HepG2 (cell line): ENCODE data around the gene DENND10. TPM values are rescaled to one million over a fixed set of nuclear protein-coding genes. Genes with fewer than 3 reads are reported as not detected.

Source experiments
- DR1 ChIP-seq: sonication (generic); formaldehyde crosslinking; IDR thresholded peaks from 2 replicates; pipeline ENCODE4 v1.8.0; 2021; ENCODE audit warnings: mild to moderate bottlenecking, missing genetic modification reagents, inconsistent platforms
- PHF5A ChIP-seq: IDR thresholded peaks from one replicate; pipeline ENCODE4 v1.6.1; 2018; ENCODE audit warnings: low read depth, missing genetic modification reagents; ENCODE audit not compliant: unreplicated experiment
- TEAD3 ChIP-seq: optimal IDR thresholded peaks from 2 replicates; pipeline ENCODE3; 2016; ENCODE audit warnings: borderline replicate concordance
- ZNF296 ChIP-seq: sonication (generic); formaldehyde crosslinking; conservative IDR thresholded peaks from 2 replicates; pipeline ENCODE4 v1.5.0; 2020; ENCODE audit warnings: mild to moderate bottlenecking, missing genetic modification reagents
- ZNF547 ChIP-seq: sonication (generic); formaldehyde crosslinking; IDR thresholded peaks from 2 replicates; pipeline ENCODE4 v1.5.1; 2020; ENCODE audit warnings: mild to moderate bottlenecking, missing genetic modification reagents
- ZNF713 ChIP-seq: sonication (generic); formaldehyde crosslinking; IDR thresholded peaks from 2 replicates; pipeline ENCODE4 v1.4.0; 2020; ENCODE audit warnings: mild to moderate bottlenecking, missing genetic modification reagents
- polyA plus RNA-seq, 8 experiments: library from polyadenylated mRNA; depleted of rRNA in 3 of 8; stranded (reverse) in 7 of 8; unstranded in 1 of 8; fragments of >200 nt; fragmentation: Illumina TruSeq in 4 of 8; extraction: Trizol in 4 of 8; gene quantifications; 2 replicates each; pipeline versions ENCODE4 v1.2.1 to v1.2.3, GENCODE V29; 2011 to 2016; ENCODE audit warnings: low read depth in 4 of 8, missing spikeins in 1 of 8, mixed read lengths in 1 of 8; ENCODE audit not compliant: insufficient read depth in 1 of 8
- total RNA-seq, 5 experiments: library from RNA; depleted of rRNA; stranded (reverse); fragments of >200 nt; fragmentation: Illumina TruSeq; extraction: Trizol; gene quantifications; 2 replicates each; pipeline ENCODE4 v1.2.3, GENCODE V29; 2016; ENCODE audit warnings: low read depth in 1 of 5
- TF ChIP-seq, protein P1 (sequence below): sonication (generic); formaldehyde crosslinking; IDR thresholded peaks from 2 replicates; pipeline ENCODE4 v1.4.0; 2020; ENCODE audit warnings: mild to moderate bottlenecking, missing genetic modification reagents, borderline replicate concordance
- TF ChIP-seq, protein P2 (sequence below): sonication (generic); formaldehyde crosslinking; IDR thresholded peaks from 2 replicates; pipeline ENCODE4 v1.8.0; 2022; ENCODE audit warnings: mild to moderate bottlenecking, missing genetic modification reagents, moderate library complexity
- TF ChIP-seq, protein P3 (sequence below): sonication (generic); formaldehyde crosslinking; IDR thresholded peaks from 2 replicates; pipeline ENCODE4 v1.5.1; 2020; ENCODE audit warnings: mild to moderate bottlenecking, missing genetic modification reagents
- TF ChIP-seq, protein P4 (sequence below), 2 experiments: fragments of 450-650 bp in 1 of 2; sonication (generic) in 1 of 2; formaldehyde crosslinking in 1 of 2; IDR thresholded peaks; 2 replicates each; pipeline versions ENCODE4 v1.6.1 to v1.8.0; 2016 to 2022; ENCODE audit warnings: antibody characterized with exemption in 1 of 2, mild to moderate bottlenecking in 1 of 2, missing genetic modification reagents in 1 of 2

DENND10 gene
- total and polyA plus RNA-seq, 2 of the 13 experiments (the other 11 are each of a cell fraction or from before 2014, with no cell fraction given), result 43.7 to 78.8 TPM

DNA sequence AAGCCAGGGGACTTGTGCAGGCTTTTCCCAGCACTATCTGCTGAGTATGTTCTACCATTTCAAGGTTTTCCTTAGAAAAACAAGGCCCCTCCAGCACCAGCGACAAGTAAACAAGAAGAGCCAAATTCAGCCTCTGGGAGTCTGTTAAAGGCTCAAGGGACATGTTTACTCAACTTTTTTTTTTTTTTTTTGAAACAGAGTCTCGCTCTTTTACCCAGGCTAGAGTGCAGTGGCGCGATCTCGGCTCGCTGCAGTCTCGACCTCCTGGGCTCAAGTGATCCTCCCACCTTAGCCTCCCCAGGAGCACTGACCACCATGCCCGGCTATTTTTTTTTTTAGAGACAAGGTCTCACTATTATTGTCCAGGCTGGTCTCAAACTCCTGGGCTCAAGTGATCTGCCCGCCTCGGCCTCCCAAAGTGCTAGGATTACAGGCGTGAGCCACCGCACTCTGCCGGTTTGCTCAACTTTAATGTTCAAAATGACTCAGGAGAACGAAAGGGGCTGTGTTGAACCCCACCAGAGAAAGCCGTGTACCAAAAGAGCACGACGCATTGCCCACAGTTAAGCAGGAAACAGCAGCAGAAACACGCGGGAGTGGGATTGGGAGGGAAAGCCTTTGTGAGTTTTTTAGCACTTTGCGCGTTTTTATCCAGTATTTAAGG lies 73.9 kb downstream of the DENND10 start (continued):
- TF ChIP-seq, protein P1, sequence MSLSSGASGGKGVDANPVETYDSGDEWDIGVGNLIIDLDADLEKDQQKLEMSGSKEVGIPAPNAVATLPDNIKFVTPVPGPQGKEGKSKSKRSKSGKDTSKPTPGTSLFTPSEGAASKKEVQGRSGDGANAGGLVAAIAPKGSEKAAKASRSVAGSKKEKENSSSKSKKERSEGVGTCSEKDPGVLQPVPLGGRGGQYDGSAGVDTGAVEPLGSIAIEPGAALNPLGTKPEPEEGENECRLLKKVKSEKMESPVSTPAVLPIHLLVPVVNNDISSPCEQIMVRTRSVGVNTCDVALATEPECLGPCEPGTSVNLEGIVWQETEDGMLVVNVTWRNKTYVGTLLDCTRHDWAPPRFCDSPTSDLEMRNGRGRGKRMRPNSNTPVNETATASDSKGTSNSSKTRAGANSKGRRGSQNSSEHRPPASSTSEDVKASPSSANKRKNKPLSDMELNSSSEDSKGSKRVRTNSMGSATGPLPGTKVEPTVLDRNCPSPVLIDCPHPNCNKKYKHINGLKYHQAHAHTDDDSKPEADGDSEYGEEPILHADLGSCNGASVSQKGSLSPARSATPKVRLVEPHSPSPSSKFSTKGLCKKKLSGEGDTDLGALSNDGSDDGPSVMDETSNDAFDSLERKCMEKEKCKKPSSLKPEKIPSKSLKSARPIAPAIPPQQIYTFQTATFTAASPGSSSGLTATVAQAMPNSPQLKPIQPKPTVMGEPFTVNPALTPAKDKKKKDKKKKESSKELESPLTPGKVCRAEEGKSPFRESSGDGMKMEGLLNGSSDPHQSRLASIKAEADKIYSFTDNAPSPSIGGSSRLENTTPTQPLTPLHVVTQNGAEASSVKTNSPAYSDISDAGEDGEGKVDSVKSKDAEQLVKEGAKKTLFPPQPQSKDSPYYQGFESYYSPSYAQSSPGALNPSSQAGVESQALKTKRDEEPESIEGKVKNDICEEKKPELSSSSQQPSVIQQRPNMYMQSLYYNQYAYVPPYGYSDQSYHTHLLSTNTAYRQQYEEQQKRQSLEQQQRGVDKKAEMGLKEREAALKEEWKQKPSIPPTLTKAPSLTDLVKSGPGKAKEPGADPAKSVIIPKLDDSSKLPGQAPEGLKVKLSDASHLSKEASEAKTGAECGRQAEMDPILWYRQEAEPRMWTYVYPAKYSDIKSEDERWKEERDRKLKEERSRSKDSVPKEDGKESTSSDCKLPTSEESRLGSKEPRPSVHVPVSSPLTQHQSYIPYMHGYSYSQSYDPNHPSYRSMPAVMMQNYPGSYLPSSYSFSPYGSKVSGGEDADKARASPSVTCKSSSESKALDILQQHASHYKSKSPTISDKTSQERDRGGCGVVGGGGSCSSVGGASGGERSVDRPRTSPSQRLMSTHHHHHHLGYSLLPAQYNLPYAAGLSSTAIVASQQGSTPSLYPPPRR (CRISPR knock-in tag), result no peak
- TF ChIP-seq ZNF547 (peak; percentile 33; the same call in 1 of the 2 replicates), TEAD3 (CRISPR knock-in tag) (no peak), PHF5A (CRISPR knock-in tag) (no peak), ZNF296 (no peak), DR1 (no peak), ZNF713 (0 out of 2 replicates have a peak, but pooled peaks have one; percentile 8)
- TF ChIP-seq, protein P2, sequence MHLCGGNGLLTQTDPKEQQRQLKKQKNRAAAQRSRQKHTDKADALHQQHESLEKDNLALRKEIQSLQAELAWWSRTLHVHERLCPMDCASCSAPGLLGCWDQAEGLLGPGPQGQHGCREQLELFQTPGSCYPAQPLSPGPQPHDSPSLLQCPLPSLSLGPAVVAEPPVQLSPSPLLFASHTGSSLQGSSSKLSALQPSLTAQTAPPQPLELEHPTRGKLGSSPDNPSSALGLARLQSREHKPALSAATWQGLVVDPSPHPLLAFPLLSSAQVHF (CRISPR knock-in tag), result no peak
- TF ChIP-seq, protein P3, sequence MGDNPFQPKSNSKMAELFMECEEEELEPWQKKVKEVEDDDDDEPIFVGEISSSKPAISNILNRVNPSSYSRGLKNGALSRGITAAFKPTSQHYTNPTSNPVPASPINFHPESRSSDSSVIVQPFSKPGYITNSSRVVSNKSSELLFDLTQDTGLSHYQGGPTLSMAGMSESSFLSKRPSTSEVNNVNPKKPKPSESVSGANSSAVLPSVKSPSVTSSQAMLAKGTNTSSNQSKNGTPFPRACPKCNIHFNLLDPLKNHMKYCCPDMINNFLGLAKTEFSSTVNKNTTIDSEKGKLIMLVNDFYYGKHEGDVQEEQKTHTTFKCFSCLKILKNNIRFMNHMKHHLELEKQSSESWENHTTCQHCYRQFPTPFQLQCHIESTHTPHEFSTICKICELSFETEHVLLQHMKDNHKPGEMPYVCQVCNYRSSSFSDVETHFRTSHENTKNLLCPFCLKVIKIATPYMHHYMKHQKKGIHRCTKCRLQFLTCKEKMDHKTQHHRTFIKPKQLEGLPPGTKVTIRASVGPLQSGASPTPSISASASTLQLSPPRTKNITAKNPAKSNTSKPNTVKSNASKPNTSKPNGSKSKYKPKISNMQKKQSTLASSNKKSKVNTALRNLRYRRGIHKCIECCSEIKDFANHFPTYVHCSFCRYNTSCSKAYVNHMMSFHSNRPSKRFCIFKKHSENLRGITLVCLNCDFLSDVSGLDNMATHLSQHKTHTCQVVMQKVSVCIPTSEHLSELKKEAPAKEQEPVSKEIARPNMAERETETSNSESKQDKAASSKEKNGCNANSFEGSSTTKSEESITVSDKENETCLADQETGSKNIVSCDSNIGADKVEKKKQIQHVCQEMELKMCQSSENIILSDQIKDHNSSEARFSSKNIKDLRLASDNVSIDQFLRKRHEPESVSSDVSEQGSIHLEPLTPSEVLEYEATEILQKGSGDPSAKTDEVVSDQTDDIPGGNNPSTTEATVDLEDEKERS (CRISPR knock-in tag), result no peak; the same call in 1 of the 2 replicates
- TF ChIP-seq, protein P4, sequence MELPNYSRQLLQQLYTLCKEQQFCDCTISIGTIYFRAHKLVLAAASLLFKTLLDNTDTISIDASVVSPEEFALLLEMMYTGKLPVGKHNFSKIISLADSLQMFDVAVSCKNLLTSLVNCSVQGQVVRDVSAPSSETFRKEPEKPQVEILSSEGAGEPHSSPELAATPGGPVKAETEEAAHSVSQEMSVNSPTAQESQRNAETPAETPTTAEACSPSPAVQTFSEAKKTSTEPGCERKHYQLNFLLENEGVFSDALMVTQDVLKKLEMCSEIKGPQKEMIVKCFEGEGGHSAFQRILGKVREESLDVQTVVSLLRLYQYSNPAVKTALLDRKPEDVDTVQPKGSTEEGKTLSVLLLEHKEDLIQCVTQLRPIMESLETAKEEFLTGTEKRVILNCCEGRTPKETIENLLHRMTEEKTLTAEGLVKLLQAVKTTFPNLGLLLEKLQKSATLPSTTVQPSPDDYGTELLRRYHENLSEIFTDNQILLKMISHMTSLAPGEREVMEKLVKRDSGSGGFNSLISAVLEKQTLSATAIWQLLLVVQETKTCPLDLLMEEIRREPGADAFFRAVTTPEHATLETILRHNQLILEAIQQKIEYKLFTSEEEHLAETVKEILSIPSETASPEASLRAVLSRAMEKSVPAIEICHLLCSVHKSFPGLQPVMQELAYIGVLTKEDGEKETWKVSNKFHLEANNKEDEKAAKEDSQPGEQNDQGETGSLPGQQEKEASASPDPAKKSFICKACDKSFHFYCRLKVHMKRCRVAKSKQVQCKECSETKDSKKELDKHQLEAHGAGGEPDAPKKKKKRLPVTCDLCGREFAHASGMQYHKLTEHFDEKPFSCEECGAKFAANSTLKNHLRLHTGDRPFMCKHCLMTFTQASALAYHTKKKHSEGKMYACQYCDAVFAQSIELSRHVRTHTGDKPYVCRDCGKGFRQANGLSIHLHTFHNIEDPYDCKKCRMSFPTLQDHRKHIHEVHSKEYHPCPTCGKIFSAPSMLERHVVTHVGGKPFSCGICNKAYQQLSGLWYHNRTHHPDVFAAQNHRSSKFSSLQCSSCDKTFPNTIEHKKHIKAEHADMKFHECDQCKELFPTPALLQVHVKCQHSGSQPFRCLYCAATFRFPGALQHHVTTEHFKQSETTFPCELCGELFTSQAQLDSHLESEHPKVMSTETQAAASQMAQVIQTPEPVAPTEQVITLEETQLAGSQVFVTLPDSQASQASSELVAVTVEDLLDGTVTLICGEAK (IDR thresholded peaks at IDR 0.05), result no peak
- TF ChIP-seq, protein P4 (CRISPR knock-in tag; IDR thresholded peaks at IDR 0.05), result no peak
